ENCODE results near the gene TPST1. TPM values are rescaled to one million over a fixed set of nuclear protein-coding genes. Genes with fewer than 3 reads are reported as not detected.
A peak's percentile ranks its signal among the peaks of the same experiment; 100 is the strongest.

TPST1 gene
- total RNA-seq, 1 donor from 2014 or later: 63.3 TPM

GRCh38 chr7:66238773-66239466, 33.8 kb downstream of the TPST1 start:
- DNase-seq: no peak

- no peak for DNase-seq
Observed at GRCh38 chr7:66239467-66239856, 34.3 kb downstream of the TPST1 start.

GRCh38 chr7:66245008-66245407, 39.9 kb downstream of the TPST1 start:
- DNase-seq: no peak

DNA sequence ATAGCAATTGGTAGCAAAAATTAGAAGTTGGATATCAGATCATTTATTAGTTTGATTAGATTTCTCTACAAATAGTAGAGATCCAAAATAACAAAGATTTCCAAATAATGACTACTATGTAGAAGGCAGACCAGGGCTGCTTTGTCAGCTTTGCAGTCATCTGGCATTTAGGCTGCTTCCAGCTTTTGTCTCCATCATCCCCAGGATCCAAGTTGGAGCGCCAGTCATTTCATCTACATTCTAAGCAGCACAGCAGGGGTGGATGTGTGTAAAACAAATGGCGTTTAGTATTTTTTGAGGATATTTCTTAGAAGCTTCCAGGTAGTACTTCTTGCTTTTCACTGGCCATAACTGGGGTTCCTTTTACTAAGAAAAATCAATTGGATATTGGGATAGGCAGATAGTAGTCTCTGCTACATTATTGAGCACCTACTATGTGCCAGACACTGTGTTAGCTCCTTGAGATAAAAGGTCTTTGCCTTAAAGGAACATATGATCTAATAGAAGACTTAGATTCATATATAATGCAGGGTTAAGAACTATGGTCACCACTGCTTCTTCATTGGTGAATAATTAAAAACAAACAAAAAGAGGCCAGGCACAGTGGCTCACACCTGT, 41.5 kb downstream of the TPST1 start:
- DNase-seq: no peak

DNA sequence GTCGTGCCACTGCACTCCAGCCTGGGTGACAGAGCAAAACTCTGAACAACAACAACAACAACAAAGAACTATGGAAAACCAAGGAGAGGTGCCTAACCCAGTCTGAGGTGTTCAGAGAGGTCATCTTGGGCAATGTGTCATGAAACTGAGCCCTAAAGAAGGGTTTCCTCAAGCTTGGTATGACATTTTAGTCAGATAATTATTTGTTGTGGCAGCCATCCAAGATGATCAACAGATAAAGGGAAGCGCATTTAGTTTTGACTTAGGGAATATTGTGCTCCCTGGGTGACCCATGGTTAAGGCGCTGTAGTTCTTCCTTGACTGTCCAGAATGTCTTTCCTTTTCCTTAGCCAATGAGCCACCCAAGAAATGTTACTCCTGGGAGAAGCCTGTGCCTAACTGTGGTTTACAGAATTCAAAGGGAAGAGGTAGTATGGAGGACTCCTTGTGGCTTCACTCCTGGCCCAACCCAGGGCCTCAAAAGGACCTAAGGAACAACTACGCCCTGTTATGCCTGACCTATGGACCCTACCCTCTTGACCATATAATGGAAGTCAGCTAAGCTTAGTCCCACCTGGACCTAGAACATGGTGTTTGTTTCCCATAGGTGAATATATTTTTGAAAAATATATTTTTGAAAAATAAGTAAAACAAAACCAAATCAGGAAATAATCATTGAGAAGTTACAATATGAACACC, 42.4 kb downstream of the TPST1 start:
- no peak for DNase-seq

DNA sequence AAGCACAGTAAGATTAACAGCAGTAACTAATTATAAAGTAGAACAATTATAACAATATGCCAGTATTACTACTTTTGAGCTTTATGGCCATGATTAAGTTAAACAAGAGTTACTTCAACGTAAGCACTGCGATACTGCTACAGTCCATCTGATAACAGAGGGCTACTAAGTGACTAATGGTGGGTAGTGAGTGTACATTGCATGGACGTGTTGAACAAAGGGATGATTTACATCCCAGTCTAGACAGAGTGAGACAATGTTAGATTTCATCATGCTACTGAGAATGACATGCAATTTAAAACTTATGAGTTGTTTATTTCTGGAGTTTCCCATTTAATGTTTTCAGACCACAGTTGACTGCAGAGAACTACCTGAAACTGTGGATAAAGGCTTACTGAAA, 45.6 kb downstream of the TPST1 start:
- no peak for DNase-seq

- no peak for DNase-seq
Observed at GRCh38 chr7:66255534-66256100, 50.5 kb downstream of the TPST1 start.

DNA sequence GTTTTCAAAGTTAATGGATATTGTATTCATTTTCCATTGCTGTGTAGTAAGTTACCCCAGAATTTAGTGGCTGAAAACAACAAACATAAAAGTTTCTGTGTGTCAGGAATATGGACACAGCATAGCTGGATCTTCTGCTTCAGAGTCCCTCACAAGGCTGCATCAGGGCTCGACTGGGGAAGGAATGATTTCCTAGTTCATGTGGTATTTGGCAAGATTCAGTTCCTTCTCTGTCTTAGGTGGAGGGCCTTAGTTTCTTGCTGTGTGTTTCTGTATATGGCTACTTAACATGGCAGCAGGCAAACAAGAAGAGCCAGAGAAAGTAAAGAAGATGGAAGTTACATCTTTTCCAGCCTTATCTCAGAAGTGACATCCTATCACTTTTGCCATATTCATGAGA, 51.1 kb downstream of the TPST1 start:
- DNase-seq: no peak

- no peak for DNase-seq
Observed at GRCh38 chr7:66257481-66257880, 52.3 kb downstream of the TPST1 start.

DNA sequence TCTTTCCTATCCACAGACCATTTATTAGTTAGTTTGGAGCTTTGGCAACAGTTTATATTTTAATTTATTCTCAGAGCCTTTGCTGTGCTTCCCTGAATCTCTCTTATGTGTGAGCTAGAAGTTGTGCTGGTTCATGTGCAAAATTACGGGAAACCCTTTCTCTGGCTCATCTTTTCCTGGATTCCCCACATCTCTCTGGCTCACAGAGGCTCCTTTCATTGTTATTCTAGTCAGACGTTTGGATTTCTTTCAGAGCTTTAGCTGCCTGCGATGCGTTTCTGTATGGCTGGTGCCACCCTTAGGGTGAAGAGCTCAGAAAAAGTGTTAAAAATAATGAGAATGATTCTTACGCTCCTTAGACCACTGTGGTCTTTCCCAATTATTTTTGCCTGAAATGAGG, 53.3 kb downstream of the TPST1 start:
- no peak for DNase-seq

GRCh38 chr7:66261941-66262340, 56.8 kb downstream of the TPST1 start:
- no peak for DNase-seq

- DNase-seq: no peak
Observed at GRCh38 chr7:66263936-66264335, 58.8 kb downstream of the TPST1 start.

- no peak for DNase-seq
Observed at GRCh38 chr7:66265566-66265965, 60.4 kb downstream of the TPST1 start.

GRCh38 chr7:66267249-66267648, 62.1 kb downstream of the TPST1 start:
- peak; percentile 75 for DNase-seq

DNA sequence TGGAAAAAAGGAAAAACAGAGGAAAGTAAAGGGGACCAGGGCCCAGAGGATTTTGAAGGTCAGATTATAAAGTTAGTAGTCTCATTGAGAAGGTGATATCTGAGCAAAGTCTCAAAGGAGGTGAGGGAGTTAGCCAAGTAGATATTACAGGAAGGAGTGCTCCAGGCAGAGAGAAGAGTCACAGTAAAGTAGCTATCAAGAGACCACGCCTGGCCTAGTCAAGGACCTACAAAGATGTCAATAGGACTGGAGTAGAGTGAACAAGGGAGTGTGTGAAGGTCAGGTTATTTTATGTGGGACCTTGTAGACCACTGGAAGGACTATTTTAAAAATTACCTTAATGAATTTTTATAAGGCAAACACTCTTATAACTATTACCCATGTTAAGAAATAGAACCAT, 64.8 kb downstream of the TPST1 start:
- no peak for DNase-seq

DNA sequence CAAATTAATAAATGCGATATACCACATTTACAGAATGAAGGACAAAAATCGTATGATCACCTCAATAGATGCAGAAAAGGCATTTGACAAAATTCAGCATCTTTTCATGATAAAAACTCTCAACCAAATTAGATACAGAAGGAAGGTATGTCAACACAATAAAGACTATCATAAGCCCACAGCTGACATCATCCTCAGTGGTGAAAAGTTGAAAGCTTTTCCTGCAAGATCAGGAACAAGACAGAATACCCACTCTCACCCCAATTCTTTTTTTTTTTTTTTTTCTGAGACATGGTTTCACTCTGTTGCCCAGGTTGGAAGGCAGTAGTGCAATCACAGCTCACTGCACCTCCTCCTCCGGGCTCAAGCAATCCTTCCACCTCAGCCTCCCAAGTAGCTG, 67.2 kb downstream of the TPST1 start:
- DNase-seq: no peak

DNA sequence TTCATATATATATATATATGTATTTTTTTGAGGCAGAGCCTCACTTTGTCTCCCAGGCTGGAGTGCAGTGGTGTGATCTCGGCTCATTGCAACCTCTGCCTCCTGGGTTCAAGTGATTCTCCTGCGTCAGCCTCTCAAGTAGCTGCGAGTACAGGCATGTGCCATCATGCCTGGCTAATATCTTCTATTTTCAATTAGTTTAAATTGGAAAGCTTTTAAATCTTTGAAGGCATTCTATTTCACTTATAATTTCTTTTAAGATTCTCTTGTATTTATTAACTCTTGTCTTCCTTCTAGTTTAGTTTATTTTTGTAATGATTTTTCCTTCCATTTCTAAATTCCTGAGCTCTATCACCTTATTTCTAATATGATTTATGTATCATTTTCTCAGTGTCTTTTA, 71.2 kb downstream of the TPST1 start:
- DNase-seq: no peak

GRCh38 chr7:66277492-66277891, 72.4 kb downstream of the TPST1 start:
- no peak for DNase-seq

DNA sequence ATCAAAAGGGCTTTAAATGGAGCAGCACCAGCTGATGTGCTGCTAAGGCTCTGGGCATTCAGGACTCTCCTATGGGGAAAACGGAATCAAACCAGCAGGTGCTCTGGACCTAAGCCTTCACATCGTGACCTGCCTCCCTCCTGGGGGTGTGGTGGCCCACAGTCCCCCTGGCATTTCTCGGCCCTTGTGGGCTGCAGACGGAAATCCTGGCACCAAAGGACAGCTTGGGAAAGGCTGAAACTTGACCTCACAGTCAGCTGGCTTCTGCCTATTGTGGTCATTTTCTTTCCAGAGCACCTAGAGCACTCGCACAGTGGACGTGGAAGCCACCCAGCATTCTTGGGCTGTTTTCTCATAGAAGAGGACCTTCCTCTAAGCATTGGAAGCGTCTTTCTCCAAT, 74.8 kb downstream of the TPST1 start:
- no peak for DNase-seq

- DNase-seq: no peak
Observed at GRCh38 chr7:66281678-66282590, 76.8 kb downstream of the TPST1 start.

GRCh38 chr7:66282591-66282935, 77.4 kb downstream of the TPST1 start:
- DNase-seq: no peak

Measured in skin of body (tissue), 2 donors.